A673 (cell line): ENCODE measurements around the gene IL1RAPL2.

Experiments
- CTCF ChIP-seq: fragments of 300-800, 200-600 bp; sonication (generic); conservative IDR thresholded peaks from 2 replicates; pipeline ENCODE4 v1.5.1; 2017; ENCODE audit warnings: low read depth, mild to moderate bottlenecking, antibody characterized with exemption, low read length, moderate library complexity, mixed read lengths
- EZH2 ChIP-seq: fragments of 200-600 bp; sonication (generic); IDR thresholded peaks from 2 replicates; pipeline ENCODE4 v1.6.1; 2017; ENCODE audit warnings: borderline replicate concordance, low read depth, mild to moderate bottlenecking, mixed read lengths, antibody characterized with exemption, low read length; ENCODE audit not compliant: poor library complexity, severe bottlenecking

- TF ChIP-seq CTCF (no peak), EZH2 (no peak)
Observed at GRCh38 chrX:105179644-105180043, 613.6 kb downstream of the IL1RAPL2 start.
